Sigmoid colon (tissue), 4 donors: ENCODE data around the gene OGN.

Experiments used
- CTCF ChIP-seq, 4 experiments: fragments of 450-650 bp in 3 of 4; fragments of 200-600 bp in 1 of 4; IDR thresholded peaks; one replicate each; pipeline ENCODE4 v1.5.1; 2016 to 2019; ENCODE audit warnings: antibody characterized with exemption in 4 of 4, mild to moderate bottlenecking in 3 of 4, moderate library complexity in 2 of 4
- EP300 ChIP-seq, 4 donors: sonication (generic); formaldehyde crosslinking; IDR thresholded peaks; one replicate each; pipeline ENCODE4 v1.6.1; 2017; ENCODE audit warnings: antibody characterized with exemption in 4 of 4
- POLR2A ChIP-seq, 2 donors: fragments of 450-650 bp; IDR thresholded peaks; one replicate each; pipeline ENCODE4 v1.6.1; 2016; ENCODE audit warnings: antibody characterized with exemption in 2 of 2, mild to moderate bottlenecking in 2 of 2, moderate library complexity in 2 of 2

- TF ChIP-seq CTCF (IDR thresholded peaks at IDR 0.05): no peak
- no peak for TF ChIP-seq POLR2A (IDR thresholded peaks at IDR 0.05)
- no peak for TF ChIP-seq EP300 (IDR thresholded peaks at IDR 0.05)
Measured at GRCh38 chr9:92392690-92393089, 11.7 kb downstream of the OGN start.
